Adrenal gland (tissue), 5 donors: ENCODE measurements around the gene UNG.

Source experiments
- CTCF ChIP-seq, 6 experiments: fragments of 450-650 bp in 4 of 6; fragments of 200-600 bp in 2 of 6; sonication (generic) in 1 of 6; IDR thresholded peaks; 1 replicate in 5 of 6; 2 replicates in 1 of 6; pipeline versions ENCODE4 v1.5.1 to v1.8.0; 2016 to 2021; ENCODE audit warnings: antibody characterized with exemption in 6 of 6, mild to moderate bottlenecking in 2 of 6, moderate library complexity in 1 of 6
- POLR2A ChIP-seq, 2 donors: fragments of 450-650 bp; IDR thresholded peaks; one replicate each; pipeline ENCODE4 v1.6.1; 2017; ENCODE audit warnings: antibody characterized with exemption in 2 of 2, mild to moderate bottlenecking in 2 of 2, moderate library complexity in 1 of 2
- donor health status: DM: no; HTN: no; CAD: no.

DNA sequence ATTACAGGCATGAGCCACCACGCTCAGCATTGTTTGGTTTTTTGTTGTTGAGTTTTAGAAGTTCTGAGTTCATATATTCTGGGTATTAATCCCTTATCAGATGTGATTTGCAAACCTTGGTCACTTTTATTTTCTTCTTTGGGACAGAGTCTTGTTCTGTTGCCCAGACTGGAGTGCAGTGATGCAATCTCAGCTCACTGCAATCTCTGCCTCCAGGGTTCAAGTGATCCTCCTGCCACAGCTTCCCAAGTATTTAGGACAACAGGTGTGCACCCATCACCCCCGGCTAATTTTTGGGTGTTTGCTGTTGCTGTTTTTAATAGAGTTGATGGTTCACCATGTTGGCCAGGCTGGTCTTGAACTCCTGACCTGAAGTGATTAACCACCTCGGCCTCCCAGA, 33.3 kb upstream of the UNG start:
- TF ChIP-seq POLR2A (IDR thresholded peaks at IDR 0.05), result no peak
- TF ChIP-seq CTCF (IDR thresholded peaks at IDR 0.05), result no peak
